Stimulated activated CD4-positive, alpha-beta T cell treated with anti-CD3 and anti-CD28 coated beads, Interleukin-2, amount 100 ng/mL, for 4 hours (primary cell): Measurements from ENCODE around the gene ABR.
"Not testable (repeated sequence)": the region's sequence is repeated elsewhere in the genome, so short reads cannot be mapped to it uniquely, and the experiment has no call there.

ENCODE experiments used
- DNase-seq: peaks from one replicate; pipeline ENCODE4 v3.0.0-alpha.2; 2020; ENCODE audit warnings: low read depth

The ABR gene

DNA sequence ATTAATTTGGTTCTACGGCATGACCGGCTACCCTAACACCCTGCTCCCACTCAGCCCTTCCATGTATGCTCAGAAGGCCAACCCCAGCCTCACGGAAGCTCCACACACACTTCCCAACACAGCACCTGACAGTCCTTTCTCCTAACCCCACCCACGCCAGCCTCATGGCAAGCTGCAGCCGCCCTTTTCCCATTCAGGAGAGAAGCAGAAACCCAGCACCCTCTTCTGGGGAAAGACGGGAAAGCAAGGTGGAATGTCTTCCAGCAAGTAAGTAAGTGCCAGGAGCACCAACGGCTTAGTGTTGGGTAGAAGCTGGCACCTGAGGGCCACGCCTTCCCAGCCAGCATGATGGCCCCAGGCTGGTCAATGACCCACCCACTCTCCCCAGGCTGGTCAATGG, 32.1 kb downstream of the ABR start:
- no peak for DNase-seq

- no peak for DNase-seq
These were observed 33.1 kb downstream of the ABR start for GRCh38 chr17:1146561-1147265.

DNA sequence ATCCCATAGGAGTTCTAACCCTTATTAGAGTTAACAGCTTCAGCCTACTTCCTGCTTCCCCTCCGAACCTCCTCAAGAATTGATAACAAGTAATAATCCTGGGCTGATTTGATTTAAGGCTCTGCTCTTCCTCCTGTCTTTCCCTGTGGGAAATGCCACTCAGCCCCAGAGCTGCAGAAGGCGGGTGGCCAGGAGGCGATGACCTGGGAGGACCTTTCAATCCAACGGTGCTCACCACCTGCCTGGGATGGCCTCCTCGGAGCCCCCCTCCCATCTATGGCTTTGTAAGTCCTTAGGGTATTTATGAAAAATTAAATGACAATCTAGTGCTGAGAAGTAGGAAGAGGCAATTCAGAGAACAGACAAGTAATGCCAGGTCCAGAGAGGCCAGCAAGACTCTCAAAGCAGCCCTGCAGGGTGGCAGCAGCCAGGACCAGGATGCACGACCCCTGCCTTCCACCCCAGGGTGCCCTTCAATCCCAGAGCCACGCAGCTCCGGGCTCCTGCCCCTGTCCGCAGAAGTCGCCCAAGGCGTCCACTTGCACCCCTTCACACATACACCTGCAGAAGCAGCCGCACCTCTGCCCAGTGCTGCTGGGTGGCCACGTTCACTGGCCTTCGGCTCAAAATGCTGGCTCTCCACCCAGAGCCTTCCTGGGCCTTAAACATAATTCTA, 34.3 kb downstream of the ABR start:
- no peak for DNase-seq

DNA sequence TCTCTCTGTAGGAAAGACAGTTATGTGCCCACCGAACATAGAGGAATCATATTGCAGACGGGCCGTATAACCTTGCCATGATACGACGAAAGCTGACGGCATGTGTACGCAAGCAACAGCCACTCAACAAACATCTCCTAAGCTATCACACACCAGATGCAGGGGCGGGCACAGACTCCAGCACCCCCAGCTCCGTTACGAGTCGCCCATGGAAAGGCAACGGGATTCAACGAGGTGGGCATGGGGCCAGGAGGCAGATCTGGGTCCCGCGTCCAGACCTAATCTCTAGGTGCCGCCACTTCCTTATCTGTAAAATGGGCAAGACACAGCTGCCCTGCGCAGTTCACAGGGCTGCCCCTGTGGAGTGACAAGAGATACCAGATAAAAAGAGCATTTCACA, 35.6 kb downstream of the ABR start:
- DNase-seq: no peak

DNA sequence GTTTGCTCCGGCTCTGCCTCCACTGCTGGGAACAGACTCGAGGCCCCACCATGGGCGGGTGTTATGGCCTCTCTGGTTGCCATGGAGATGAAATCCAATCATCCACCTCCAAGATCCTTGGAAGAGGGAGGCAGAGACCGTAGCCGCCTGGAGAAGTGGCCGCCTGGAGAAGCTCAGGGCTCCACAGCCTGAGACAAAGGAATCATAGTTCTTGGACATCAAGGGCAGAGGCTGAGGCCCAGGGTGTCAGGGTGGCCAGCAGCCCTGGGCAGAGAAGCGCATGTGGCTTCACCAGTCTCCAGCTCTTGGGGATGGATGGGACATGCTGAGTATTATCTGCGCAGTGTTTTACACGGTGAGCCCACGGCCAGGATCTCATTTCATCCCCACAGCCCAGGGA, 36.2 kb downstream of the ABR start:
- DNase-seq: no peak

DNA sequence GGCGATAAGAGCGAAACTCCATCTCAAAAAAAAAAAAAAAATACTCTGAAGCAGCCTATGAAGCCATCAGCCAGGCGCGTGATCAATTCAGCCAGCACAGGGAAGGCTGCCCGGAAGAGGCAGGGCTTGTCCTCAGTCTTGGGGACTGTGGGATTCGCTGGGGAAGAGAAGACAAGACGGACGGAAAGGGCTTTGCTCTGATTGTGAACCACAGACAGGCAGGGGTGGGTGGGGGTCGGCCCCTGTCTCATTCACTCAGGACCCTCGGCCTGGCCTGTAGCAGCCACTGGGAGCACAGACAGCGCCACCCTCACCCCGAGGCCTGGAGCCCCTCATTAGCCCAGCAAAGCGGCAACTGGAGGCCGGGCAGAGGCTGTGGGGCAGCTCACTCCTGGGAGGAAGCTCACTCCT, 37.2 kb downstream of the ABR start:
- no peak for DNase-seq

DNA sequence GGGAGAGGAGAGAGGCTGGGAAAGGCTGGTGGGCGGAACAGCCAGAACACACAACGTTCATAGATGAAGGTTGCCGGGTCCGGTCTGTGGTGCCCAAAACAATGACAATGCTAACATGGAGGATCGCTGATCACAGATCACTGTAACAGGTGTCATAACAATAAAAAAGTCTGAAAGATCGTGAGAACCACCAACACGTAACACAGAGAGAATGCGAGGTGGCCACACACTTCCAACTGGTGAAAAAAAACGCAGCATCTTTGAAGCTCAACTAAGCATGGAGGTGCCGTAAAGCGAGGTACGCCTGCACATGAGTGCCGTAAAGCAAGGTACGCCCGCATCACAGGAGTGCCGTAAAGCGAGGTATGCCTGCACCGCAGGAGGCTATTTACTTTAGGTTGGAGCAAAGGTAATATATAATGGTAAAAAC, 42.3 kb downstream of the ABR start:
- no peak for DNase-seq

DNA sequence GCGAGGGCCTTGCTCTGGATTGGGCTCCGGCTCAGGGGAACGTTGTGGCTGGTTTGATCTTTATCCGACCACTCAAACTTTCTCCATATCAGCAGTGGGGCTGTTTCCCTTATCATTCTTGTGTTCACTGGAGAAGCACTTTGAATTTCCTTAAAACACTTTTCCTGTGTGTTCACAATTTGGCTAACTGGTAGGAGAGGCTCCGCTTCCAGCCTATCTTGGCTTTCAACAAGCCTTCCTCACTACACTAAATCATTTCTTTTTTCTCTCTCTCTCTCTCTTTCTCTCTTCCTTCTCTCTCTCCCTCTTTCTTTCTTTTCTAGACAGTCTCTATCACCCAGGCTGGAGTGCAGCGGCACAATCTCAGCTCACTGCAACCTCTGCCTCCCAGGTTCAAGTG, 43.0 kb downstream of the ABR start:
- no peak for DNase-seq

DNA sequence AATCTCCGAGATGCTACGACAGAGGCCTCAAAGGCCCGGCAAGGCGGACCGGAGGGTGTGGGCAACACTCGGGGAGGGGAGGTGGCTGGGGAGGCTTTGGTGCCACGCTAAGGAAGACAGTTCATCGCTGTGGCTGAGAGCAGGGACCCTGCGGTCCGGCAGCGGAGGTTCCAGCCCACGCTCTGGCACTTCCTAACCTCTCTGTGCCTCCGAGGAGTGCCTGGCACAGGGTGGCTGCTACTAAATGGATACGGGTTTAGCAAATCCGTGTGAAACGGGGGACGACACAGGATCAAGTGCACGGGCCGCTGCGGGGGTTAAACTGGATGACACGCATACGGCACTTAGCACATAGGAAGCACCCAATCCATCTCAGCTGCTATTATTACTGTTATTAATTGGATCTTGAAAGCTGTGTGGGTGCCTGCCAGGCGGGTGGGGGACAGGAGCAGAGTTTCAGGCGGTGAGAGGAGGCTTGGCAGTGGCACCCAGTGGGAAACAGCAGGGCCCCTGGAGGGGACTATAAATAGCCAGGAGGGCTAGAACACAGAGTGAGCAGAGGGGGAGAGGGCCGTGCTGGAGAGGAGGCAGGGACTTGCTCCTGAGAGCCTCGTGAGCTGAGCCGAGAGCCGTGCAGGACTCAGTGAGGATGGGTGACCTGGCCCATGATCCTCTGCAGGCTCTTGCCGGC, 45.0 kb downstream of the ABR start:
- DNase-seq: no peak

GRCh38 chr17:1130191-1130590, 49.6 kb downstream of the ABR start:
- DNase-seq: no peak

DNA sequence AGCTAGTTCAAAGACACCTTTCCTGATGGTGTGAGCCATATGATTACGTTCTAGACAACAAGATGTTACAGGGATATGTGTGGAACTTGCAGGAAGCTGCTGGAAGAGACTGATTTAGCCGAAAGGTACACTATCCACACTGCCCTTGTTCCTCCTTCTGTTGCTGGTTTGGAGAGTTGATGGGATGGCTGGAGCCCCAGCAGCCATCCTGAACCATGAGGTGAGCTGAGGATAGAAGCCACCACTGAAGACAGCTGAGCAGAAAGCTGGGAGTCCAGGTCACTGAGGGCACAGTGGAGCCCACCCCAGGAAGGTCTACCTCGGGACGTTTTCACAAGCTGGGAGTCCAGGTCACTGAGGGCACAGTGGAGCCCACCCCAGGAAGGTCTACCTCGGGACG, 51.3 kb downstream of the ABR start:
- DNase-seq: not testable (repeated sequence)

DNA sequence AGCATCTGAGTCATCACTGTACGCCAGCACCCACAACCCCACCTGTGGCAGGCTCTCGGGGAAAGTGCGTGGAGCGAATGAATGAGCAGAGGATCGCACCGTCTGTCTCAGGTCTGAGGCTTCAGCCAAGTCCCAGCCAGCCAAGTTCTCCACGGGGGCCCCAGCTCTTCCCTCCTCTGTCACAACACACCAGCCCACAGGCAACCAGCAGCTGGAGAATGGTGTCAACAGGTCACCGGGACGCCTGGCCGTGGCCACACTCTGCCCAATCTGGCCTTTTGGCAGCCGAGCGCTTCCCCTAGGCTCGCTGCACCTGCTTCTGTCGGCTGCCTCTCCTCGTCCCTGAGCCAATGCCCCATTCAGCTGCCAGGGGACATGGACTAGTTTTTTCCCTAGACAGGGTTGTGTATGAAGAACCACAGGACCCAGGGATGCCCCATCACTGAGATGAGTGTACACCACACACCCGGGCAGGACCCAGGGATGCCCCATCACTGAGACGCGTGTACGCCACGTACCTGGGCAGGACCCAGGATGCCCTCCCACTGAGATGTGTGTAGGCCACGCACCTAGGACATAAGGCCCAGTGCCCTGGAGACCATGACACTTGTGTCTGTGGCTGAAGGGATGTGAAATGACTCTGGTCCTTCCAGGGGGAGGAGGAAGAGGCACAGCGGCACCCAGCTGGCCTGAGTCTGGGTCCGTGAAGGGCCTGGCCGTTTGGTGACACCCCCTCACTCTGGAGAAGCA, 52.8 kb downstream of the ABR start:
- DNase-seq: no peak

DNA sequence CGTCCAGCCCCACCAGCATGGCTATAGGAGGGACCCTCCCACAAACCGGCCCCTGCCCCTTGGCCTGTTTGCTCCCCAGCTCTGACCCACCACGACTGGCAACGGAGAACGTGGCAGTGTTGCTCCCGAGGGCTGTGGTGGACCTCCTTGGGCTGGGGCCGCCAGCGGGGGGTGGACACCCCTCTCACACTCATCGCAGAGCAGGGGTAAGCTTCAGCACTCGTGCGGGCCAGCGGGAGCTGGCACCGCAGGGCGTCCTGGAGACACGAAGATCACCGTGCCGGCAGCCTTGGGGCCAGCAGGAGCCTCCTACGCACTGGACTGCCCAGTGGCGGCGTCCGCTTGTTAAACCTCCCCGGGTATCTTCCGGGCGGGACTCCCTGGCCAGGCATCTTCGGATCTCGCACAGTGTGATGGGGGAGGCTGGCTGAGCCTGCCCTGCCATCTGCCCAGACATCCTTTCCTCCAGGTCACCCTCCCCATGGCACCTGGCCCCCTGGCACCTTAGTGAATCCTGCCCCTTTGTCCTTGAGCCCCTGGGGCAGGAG, 53.5 kb downstream of the ABR start:
- no peak for DNase-seq

- no peak for DNase-seq
These were observed 54.0 kb downstream of the ABR start for GRCh38 chr17:1125788-1126145.

DNA sequence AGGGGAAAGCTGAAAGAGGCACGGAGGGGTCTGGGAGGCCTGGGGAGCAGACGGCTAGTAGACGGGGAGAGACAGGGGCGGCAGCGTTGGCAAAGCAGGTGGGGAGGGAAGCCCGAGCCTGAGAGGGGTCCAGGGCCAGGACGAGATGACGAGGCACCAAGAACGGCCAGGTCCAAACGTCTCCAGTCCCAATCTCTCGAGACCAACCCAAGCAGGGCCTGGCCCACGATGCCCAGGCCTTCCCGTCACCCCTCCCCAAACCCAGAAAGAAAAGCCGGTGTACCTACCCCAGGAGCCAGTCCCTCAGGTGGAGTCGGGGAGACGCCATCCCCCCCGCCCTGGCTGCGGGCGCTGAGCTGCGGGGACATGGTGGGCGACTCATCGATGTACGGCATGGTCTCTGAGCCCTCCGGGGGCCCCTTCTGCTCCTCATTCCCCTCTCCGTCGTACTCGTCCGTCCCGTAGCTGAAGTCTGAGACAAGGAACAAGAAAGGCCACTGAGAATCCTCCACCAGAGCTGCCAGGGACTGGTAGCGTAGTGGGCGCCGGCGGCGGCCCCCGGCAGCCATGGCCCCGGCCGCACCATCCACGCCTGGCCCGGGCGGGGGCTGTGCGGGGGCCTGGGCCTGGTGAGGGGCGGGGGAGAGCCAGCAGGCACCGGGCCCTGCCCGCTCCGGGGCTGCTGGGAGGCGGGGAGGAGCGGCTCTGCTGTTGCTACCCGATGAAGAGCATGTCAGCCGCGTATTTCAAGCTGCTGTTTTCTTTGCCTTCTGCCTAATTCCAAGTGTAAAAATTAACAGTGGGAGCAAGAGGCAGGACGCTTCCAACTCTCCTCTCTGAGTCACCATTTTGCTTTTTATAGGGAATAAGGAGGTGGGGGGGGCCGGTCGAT, 54.6 kb downstream of the ABR start:
- DNase-seq: no peak

- no peak for DNase-seq
These were observed 55.7 kb downstream of the ABR start for GRCh38 chr17:1123921-1124715.

GRCh38 chr17:1123393-1123831, 56.4 kb downstream of the ABR start:
- no peak for DNase-seq

- peak; percentile 74 for DNase-seq
These were observed 57.0 kb downstream of the ABR start for GRCh38 chr17:1122533-1123392.

- not testable (repeated sequence) for DNase-seq
These were observed 58.4 kb downstream of the ABR start for GRCh38 chr17:1121442-1121817.
